Keratinocyte (primary cell): ENCODE measurements around the gene CIRBP. TPM values are rescaled to one million over a fixed set of nuclear protein-coding genes. Genes with fewer than 3 reads are reported as not detected.
A peak's percentile ranks its signal among the peaks of the same experiment; 100 is the strongest.

Experiments
- DNase-seq: peaks from one replicate; pipeline ENCODE4 v3.0.0-alpha.2; 2011; ENCODE audit warnings: low read depth, missing footprints, low spot score
- FAIRE-seq: peaks from 2 replicates; lab custom pipeline; 2011; peaks lifted over from hg19 to GRCh38; lab: Jason Lieb, UNC
- H2AFZ ChIP-seq: 2 replicates; pipeline ENCODE4 v1.6.0; 2012; ENCODE audit warnings: low read length, control low read depth, inconsistent platforms; ENCODE audit not compliant: control insufficient read depth
- H3K27ac ChIP-seq: 2 replicates; pipeline ENCODE4 v1.5.1; 2011; ENCODE audit warnings: low read length; ENCODE audit not compliant: control insufficient read depth, insufficient read depth
- H3K27me3 ChIP-seq: 3 replicates; pipeline ENCODE4 v1.6.0; 2011; ENCODE audit warnings: low read length; ENCODE audit not compliant: control insufficient read depth, insufficient read depth; ENCODE audit errors: extremely low read depth
- H3K36me3 ChIP-seq, 2 experiments: 2 replicates in 1 of 2; 3 replicates in 1 of 2; pipeline ENCODE4 v1.5.1; 2011; ENCODE audit warnings: low read length in 2 of 2, mild to moderate bottlenecking in 1 of 2; ENCODE audit not compliant: control insufficient read depth in 2 of 2, insufficient read depth in 2 of 2; ENCODE audit errors: extremely low read depth in 1 of 2
- H3K4me1 ChIP-seq: 3 replicates; pipeline ENCODE4 v1.5.1; 2011; ENCODE audit warnings: low read length; ENCODE audit not compliant: control insufficient read depth, insufficient read depth; ENCODE audit errors: extremely low read depth
- H3K4me2 ChIP-seq: 3 replicates; pipeline ENCODE4 v1.6.0; 2011; ENCODE audit warnings: low read depth, low read length; ENCODE audit not compliant: control insufficient read depth, insufficient read depth; ENCODE audit errors: extremely low read depth
- H3K4me3 ChIP-seq, 3 experiments: fragments of 200-600 bp in 1 of 3; sonication (generic) in 1 of 3; 2 replicates in 2 of 3; 3 replicates in 1 of 3; pipeline ENCODE4 v1.5.1; 2011 to 2016; ENCODE audit warnings: low read length in 3 of 3, mild to moderate bottlenecking in 3 of 3, control low read depth in 2 of 3, inconsistent platforms in 1 of 3, low read depth in 1 of 3, mixed read lengths in 1 of 3, mixed run types in 1 of 3, moderate library complexity in 1 of 3; ENCODE audit not compliant: control insufficient read depth in 2 of 3, insufficient read depth in 2 of 3; ENCODE audit errors: extremely low read depth in 1 of 3
- H3K79me2 ChIP-seq: 2 replicates; pipeline ENCODE4 v1.6.0; 2012; ENCODE audit warnings: low read length; ENCODE audit not compliant: control insufficient read depth, insufficient read depth
- H3K9ac ChIP-seq: 3 replicates; pipeline ENCODE4 v1.6.0; 2011; ENCODE audit warnings: low read length; ENCODE audit not compliant: control insufficient read depth, insufficient read depth; ENCODE audit errors: extremely low read depth
- H3K9me1 ChIP-seq: 3 replicates; pipeline ENCODE4 v1.6.0; 2011; ENCODE audit warnings: low read length; ENCODE audit not compliant: control insufficient read depth, insufficient read depth; ENCODE audit errors: extremely low read depth
- H3K9me3 ChIP-seq: 2 replicates; pipeline ENCODE4 v1.5.1; 2012; ENCODE audit warnings: low read depth, low read length; ENCODE audit not compliant: control insufficient read depth
- H4K20me1 ChIP-seq: 3 replicates; pipeline ENCODE4 v1.6.0; 2011; ENCODE audit warnings: low read length; ENCODE audit not compliant: control insufficient read depth, insufficient read depth; ENCODE audit errors: extremely low read depth
- CTCF ChIP-seq, 3 experiments: IDR thresholded peaks in 1 of 3; conservative IDR thresholded peaks in 1 of 3; optimal IDR thresholded peaks in 1 of 3; 2 replicates in 2 of 3; 3 replicates in 1 of 3; pipeline versions ENCODE3 to v1.5.1; 2011; ENCODE audit warnings: low read length in 3 of 3, mild to moderate bottlenecking in 3 of 3, moderate library complexity in 2 of 3, control low read depth in 1 of 3, inconsistent platforms in 1 of 3; ENCODE audit not compliant: insufficient read depth in 2 of 3; ENCODE audit errors: extremely low read depth in 1 of 3
- EZH2 ChIP-seq: IDR thresholded peaks from one replicate; pipeline ENCODE4 v1.6.1; 2012; ENCODE audit warnings: inconsistent platforms, mild to moderate bottlenecking, low read length, moderate library complexity
- dilution Hi-C: fragments of 300-500 bp; cut with MboI; formaldehyde crosslinking; loops from one replicate; pipeline ENCODE4 v1.7.0; 2020; ENCODE audit warnings: low sequenced_read_pairs; ENCODE audit not compliant: extremely low pct_ligation_motif_present
- polyA plus RNA-seq, 5 experiments: library from polyadenylated mRNA; depleted of rRNA in 3 of 5; stranded (reverse) in 3 of 5; stranded (forward) in 1 of 5; unstranded in 1 of 5; fragments of >200 nt; gene quantifications; 1 replicate in 1 of 5; 2 replicates in 3 of 5; 3 replicates in 1 of 5; pipeline versions ENCODE4 v1.2.1 to v1.2.3, GENCODE V29; 2011 to 2012; ENCODE audit warnings: missing spikeins in 2 of 5, low read depth in 1 of 5, low replicate concordance in 1 of 5

CIRBP gene
- polyA plus RNA-seq, 1 donor (not counting 4 experiments of a cell fraction or from before 2014, with no cell fraction given): 113 TPM

DNA sequence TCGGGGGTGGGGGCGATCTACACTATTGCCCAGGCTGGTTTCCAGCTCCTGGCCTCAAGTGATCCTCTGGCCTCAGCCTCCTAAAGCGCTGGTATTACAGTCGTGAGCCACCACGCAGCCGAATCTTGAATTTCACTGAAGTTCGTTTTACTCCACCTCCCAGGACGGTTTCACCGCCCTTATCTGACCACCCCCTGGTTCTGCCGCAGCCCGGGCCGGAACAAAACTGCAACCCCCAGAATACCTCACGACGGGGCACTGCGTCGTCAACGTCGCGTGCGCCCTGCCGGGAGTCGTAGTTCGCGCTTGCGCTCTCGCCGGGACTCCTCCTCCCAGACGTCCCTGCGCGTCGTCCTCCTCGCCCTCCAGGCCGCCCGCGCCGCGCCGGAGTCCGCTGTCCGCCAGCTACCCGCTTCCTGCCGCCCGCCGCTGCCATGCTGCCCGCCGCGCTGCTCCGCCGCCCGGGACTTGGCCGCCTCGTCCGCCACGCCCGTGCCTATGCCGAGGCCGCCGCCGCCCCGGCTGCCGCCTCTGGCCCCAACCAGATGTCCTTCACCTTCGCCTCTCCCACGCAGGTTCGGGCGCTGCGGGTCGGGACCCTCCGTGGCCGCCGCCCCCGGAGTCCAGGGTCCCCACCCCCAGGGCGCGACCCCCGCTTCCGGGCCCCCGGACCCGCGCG, 27.6 kb upstream of the CIRBP start, which contains the start of gene ATP5F1D:
ATP5F1D (plus strand) TSS at position 335 of the 679 bp plus-strand sequence; CDS start at position 435, 100 bp downstream.
- Histone ChIP-seq H3K36me3 (peaks cover 0 to 1% of the 10 kb centered on the region in 2 experiments), H4K20me1 (no peaks in the 10 kb centered on the region), H2AFZ (peak within 1 kb of the TSS; percentile 64), H3K9ac (peak within 1 kb of the TSS; percentile 79), H3K4me3 (peak within 1 kb of the TSS; percentile 67 to 87 (median 84)), H3K27me3 (no peaks in the 10 kb centered on the region), H3K79me2 (peaks cover 23% of the 10 kb centered on the region), H3K4me1 (peaks cover 32% of the 10 kb centered on the region), H3K9me3 (no peaks in the 10 kb centered on the region), H3K9me1 (no peaks in the 10 kb centered on the region), H3K4me2 (peak within 1 kb of the TSS; percentile 91), H3K27ac (peak within 1 kb of the TSS; percentile 60)
- dilution Hi-C loops: no loop called here
- FAIRE-seq: peak; percentile 67
- DNase-seq: no peak
- TF ChIP-seq CTCF (optimal IDR thresholded peaks at IDR 0.05 in 1 of 3, IDR thresholded peaks at IDR 0.05 in 1 of 3, conservative IDR thresholded peaks at IDR 0.05 in 1 of 3; ENCODE audit: extremely low read depth in 1 of 3, insufficient read depth in 2 of 3, low read length in 3 of 3) (no peak), EZH2 (no peak)

DNA sequence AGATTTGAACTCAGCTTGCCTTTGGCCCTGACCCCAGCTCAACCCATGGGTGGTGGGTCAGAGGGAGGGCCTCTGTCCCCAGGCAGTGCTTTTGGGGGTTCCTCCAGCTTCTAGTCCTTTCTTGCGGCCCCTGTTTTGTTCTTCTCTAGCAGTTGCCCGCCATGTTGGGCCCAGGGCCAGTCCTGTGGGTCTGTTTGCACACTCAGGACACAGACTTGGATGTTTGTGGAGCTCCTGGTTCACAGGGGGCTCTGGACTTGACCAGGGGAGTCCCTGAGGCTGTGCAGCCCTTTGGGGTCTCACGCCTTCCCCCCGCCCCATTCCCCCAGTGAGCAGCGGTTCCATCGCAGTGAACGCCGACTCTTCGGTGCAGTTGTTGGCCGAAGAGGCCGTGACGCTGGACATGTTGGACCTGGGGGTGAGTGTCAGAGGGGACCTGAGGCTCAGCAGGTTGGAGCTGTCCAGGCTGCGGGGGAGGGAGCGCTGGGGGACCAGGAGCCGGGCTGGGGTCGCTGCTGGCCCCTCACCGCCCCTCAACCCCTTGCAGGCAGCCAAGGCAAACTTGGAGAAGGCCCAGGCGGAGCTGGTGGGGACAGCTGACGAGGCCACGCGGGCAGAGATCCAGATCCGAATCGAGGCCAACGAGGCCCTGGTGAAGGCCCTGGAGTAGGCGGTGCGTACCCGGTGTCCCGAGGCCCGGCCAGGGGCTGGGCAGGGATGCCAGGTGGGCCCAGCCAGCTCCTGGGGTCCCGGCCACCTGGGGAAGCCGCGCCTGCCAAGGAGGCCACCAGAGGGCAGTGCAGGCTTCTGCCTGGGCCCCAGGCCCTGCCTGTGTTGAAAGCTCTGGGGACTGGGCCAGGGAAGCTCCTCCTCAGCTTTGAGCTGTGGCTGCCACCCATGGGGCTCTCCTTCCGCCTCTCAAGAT, 25.1 kb upstream of the CIRBP start:
- H3K79me2 ChIP-seq: peaks cover 23% of the 10 kb centered on the region
- H4K20me1 ChIP-seq: no peaks in the 10 kb centered on the region
- H3K9ac ChIP-seq: peak overlapping the region; percentile 47
- peak overlapping the region; percentile 51 for H3K4me2 ChIP-seq
- no peak overlapping the region for H3K27ac ChIP-seq
- DNase-seq (no peak), FAIRE-seq (no peak)
- H3K9me3 ChIP-seq: no peaks in the 10 kb centered on the region
- dilution Hi-C loops: no loop called here
- H3K36me3 ChIP-seq: peaks cover 0 to 1% of the 10 kb centered on the region in 2 experiments
- H3K9me1 ChIP-seq: no peaks in the 10 kb centered on the region
- H3K4me3 ChIP-seq: peak overlapping the region; percentile 7 to 54 (median 34)
- H2AFZ ChIP-seq: no peak overlapping the region
- no peak for TF ChIP-seq EZH2
- TF ChIP-seq CTCF (optimal IDR thresholded peaks at IDR 0.05 in 1 of 3, IDR thresholded peaks at IDR 0.05 in 1 of 3, conservative IDR thresholded peaks at IDR 0.05 in 1 of 3; ENCODE audit: extremely low read depth in 1 of 3, insufficient read depth in 2 of 3, low read length in 3 of 3): peak; percentile 81 to 98 (median 85)
- H3K27me3 ChIP-seq: no peaks in the 10 kb centered on the region
- H3K4me1 ChIP-seq: peaks cover 32% of the 10 kb centered on the region
